CD4-positive, alpha-beta T cell treated with Interleukin-10 for 1 hour (primary cell): Measurements from ENCODE around the gene TMOD3.
"Not testable (repeated sequence)": the region's sequence is repeated elsewhere in the genome, so short reads cannot be mapped to it uniquely, and the experiment has no call there.

Experiments
- DNase-seq: peaks from one replicate; pipeline ENCODE4 v3.0.0-alpha.2; 2020

Gene TMOD3

GRCh38 chr15:51865317-51865716 is 35.9 kb downstream of the TMOD3 start:
- DNase-seq = no peak

GRCh38 chr15:51866161-51866560 is 36.7 kb downstream of the TMOD3 start:
- DNase-seq = no peak

- DNase-seq = no peak
Observed at GRCh38 chr15:51866751-51867150, 37.3 kb downstream of the TMOD3 start.

GRCh38 chr15:51869060-51869421 is 39.6 kb downstream of the TMOD3 start:
- no peak for DNase-seq

GRCh38 chr15:51870774-51871173 is 41.3 kb downstream of the TMOD3 start:
- DNase-seq = no peak

GRCh38 chr15:51874751-51875644 is 45.5 kb downstream of the TMOD3 start:
- DNase-seq = no peak

GRCh38 chr15:51876169-51876568 is 46.7 kb downstream of the TMOD3 start:
- no peak for DNase-seq

- DNase-seq = peak; percentile 35
Observed at GRCh38 chr15:51878446-51879386, 49.3 kb downstream of the TMOD3 start.

- no peak for DNase-seq
Observed at GRCh38 chr15:51879555-51879954, 50.1 kb downstream of the TMOD3 start.

GRCh38 chr15:51883271-51883837 is 53.9 kb downstream of the TMOD3 start:
- DNase-seq = no peak

- no peak for DNase-seq
Observed at GRCh38 chr15:51884041-51884440, 54.6 kb downstream of the TMOD3 start.

GRCh38 chr15:51884517-51885236 is 55.2 kb downstream of the TMOD3 start:
- DNase-seq = no peak

GRCh38 chr15:51885758-51886157 is 56.3 kb downstream of the TMOD3 start:
- DNase-seq = not testable (repeated sequence)

- no peak for DNase-seq
Observed at GRCh38 chr15:51887887-51888592, 58.6 kb downstream of the TMOD3 start.

- peak; percentile 33 for DNase-seq
Observed at GRCh38 chr15:51888593-51889195, 59.2 kb downstream of the TMOD3 start.

GRCh38 chr15:51889486-51889885 is 60.0 kb downstream of the TMOD3 start:
- no peak for DNase-seq

GRCh38 chr15:51904421-51904820 is 75.0 kb downstream of the TMOD3 start:
- DNase-seq = no peak

- DNase-seq = no peak
Observed at GRCh38 chr15:51904931-51905330, 75.5 kb downstream of the TMOD3 start.

GRCh38 chr15:51907136-51907862 is 77.8 kb downstream of the TMOD3 start:
- no peak for DNase-seq

- DNase-seq = no peak
Observed at GRCh38 chr15:51908316-51908715, 78.9 kb downstream of the TMOD3 start.

GRCh38 chr15:51909584-51909983 is 80.1 kb downstream of the TMOD3 start:
- DNase-seq = no peak
